Measurements from ENCODE around the gene CALR.

The CALR gene

GRCh38 chr19:12921047-12921446 is 17.4 kb upstream of the CALR start:
- TF ChIP-seq CTCF (IDR thresholded peaks at IDR 0.05; ENCODE audit: low read depth, low read length) = no peak
- DNase-seq (ENCODE audit: low read depth in 2 of 2) = no peak

GRCh38 chr19:12922959-12923358 is 15.4 kb upstream of the CALR start:
- DNase-seq (ENCODE audit: low read depth in 2 of 2) = no peak
- no peak overlapping the region for H3K4me3 ChIP-seq (replicated peaks in 1 of 2; ENCODE audit: low read depth in 2 of 2, low read length in 2 of 2)
- no peak for TF ChIP-seq CTCF (IDR thresholded peaks at IDR 0.05; ENCODE audit: low read depth, low read length)

More at GRCh38 chr19:12921047-12921446, 17.4 kb upstream of the CALR start:
- H3K4me3 ChIP-seq (replicated peaks in 1 of 2; ENCODE audit: low read depth in 2 of 2, low read length in 2 of 2) = no peak overlapping the region

GRCh38 chr19:12924621-12925310 is 13.6 kb upstream of the CALR start:
- H3K4me3 ChIP-seq (replicated peaks in 1 of 2; ENCODE audit: low read depth in 2 of 2, low read length in 2 of 2) = no peak overlapping the region
- TF ChIP-seq CTCF (IDR thresholded peaks at IDR 0.05; ENCODE audit: low read depth, low read length) = no peak
- DNase-seq (ENCODE audit: low read depth in 2 of 2) = no peak

GRCh38 chr19:12930002-12930645 is 8.3 kb upstream of the CALR start:
- TF ChIP-seq CTCF (IDR thresholded peaks at IDR 0.05; ENCODE audit: low read depth, low read length) = no peak
- DNase-seq (ENCODE audit: low read depth in 2 of 2) = no peak
- H3K4me3 ChIP-seq (replicated peaks in 1 of 2; ENCODE audit: low read depth in 2 of 2, low read length in 2 of 2) = no peak overlapping the region

GRCh38 chr19:12932392-12933286 is 5.8 kb upstream of the CALR start:
- DNase-seq (ENCODE audit: low read depth in 2 of 2) = no peak
- peak overlapping the region; percentile 98 to 99 for H3K4me3 ChIP-seq (replicated peaks in 1 of 2; ENCODE audit: low read depth in 2 of 2, low read length in 2 of 2)
- no peak for TF ChIP-seq CTCF (IDR thresholded peaks at IDR 0.05; ENCODE audit: low read depth, low read length)

GRCh38 chr19:12933287-12934072 is 4.9 kb upstream of the CALR start, which contains the start of gene FARSA:
Gene FARSA, minus strand, starts transcription at chr19:12933711. Its CDS starts 15 bp downstream, at chr19:12933696.
- peak within 1 kb of the TSS; percentile 98 to 99 for H3K4me3 ChIP-seq (replicated peaks in 1 of 2; ENCODE audit: low read depth in 2 of 2, low read length in 2 of 2)
- DNase-seq (ENCODE audit: low read depth in 2 of 2) = peak; percentile 92
- TF ChIP-seq CTCF (IDR thresholded peaks at IDR 0.05; ENCODE audit: low read depth, low read length) = no peak

Measured in cardiac fibroblast (primary cell).